Stimulated activated CD4-positive, alpha-beta T cell treated with anti-CD3 and anti-CD28 coated beads, Interleukin-15, amount 100 ng/mL, for 48 hours (primary cell): ENCODE data around the gene HERC4.
"Not testable (repeated sequence)": the region's sequence is repeated elsewhere in the genome, so short reads cannot be mapped to it uniquely, and the experiment has no call there.

Source experiments
- DNase-seq, 2 donors: peaks; one replicate each; pipeline ENCODE4 v3.0.0-alpha.2; 2020; ENCODE audit warnings: low read depth in 2 of 2

HERC4 gene

DNA sequence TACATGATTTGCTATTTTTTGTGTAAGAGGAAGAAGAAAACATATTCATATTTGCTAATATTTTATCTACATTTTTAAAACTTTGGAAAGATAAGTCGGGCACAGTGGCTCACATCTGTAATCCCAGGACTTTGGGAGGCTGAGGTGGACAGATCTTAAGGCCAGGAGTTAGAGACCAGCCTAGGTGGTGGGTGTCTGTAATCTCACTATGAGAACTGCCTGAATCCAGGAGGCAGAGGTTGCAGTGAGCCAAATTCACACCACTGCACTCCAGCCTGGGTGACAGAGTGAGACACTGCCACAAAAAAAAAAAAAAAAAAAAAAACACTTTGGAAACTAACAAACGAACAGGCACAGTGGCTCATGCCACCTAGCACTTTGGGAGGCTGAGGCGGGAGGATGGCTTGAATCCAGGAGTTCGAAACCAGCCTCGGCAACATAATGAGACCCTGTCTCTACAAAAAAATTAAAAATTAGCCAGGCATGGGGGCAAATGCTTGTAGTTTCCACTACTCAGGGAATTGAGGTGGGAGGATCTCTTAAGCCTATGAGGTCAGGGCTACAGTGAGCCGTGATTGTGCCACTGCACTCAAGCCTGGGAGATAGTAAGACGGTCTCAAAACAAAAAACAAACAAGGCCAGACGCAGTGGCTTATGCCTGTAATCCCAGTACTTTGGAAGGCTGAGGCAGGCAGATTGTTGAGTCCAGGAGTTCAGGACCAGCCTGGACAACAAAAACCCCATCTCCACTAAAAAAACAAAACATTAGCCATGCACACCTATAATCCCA lies 25.6 kb downstream of the HERC4 start:
- DNase-seq: no peak

DNA sequence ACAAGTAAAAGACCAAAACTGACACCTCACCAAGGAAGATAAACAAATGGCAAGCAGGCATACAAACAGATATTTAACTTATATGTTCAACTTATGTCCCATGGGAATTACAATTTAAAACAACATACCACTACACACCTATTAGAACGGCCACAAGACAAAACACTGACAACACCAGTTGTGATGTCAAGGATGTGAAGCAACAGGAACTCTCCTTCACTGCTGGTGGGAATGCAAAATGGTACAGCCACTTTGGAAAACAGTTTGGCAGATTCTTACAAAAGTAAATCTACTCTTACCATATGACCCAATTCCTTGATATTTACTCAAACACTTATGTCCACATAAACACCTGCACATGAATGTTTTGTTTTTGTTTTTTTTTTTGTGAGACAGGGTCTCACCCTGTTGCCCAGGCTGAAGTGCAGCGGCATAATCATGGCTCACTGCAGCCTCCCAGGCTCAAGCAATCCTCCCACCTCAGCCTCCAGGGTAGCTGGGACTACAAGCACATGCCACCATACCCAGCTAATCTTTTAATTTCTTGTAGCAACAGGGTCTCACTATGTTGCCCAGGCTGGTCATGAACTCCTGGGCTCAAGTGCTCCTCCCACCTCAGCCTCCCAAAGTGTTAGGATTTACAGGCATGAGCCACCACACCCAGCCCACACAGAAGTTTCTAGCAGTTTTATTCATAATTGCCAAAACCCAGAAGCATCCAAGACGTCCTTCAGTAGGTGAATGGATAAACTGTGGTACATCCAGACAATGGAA lies 27.3 kb downstream of the HERC4 start:
- no peak for DNase-seq

DNA sequence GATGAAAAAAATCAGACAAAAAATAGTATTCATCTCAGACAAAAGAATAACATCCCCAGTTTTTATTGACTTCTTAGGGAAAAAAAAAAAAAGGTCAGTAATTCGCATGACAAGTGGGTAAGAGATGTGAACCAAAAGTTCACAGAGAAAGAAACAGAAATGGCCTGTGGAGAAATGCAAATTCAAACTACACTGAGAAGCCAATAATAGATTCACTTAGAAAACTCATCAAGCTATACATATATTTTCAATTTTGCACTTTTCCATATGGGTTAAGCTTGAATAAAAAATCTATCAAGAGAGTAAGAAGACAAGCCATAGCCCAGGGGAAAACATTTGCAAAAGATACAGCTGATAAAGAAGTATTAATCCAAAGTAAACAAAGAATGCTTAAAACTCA lies 28.0 kb downstream of the HERC4 start:
- DNase-seq: no peak

DNA sequence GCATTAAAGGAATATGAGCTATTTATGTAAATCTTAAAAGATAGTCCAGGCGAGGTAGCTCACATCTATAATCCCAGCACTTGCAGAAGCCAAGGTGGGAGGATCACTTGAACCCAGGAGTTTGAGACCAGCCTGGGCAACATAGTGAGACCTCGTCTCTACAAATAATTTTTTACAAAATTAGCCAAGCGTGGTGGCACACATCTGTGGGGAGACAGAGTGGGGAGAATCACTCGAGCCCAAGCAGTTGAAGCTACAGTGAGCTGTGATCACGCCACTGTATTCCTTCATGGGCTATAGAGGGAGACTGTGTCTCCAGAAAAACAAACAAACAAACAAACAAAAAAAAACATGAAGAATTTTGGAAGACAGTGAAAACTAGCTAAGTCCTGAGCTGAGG lies 28.4 kb downstream of the HERC4 start:
- no peak for DNase-seq

DNA sequence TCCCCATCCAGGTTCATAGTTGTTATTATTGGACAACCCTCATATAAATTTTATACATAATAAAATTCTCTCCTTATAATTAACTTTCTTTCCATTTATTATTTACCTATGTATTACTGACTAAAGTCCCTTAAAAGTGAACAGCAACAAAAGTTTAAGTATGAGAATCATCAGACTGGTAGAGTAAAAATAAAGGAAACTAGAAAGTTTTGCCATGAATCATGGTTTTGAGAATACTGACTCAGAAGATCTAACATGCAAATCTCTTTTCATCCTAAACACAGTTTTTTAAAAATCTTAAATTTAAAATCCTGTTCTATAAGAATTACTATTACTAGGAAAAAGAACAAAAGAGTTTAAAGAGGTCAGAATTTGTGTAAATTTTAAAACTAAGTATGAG lies 32.1 kb downstream of the HERC4 start:
- no peak for DNase-seq

DNA sequence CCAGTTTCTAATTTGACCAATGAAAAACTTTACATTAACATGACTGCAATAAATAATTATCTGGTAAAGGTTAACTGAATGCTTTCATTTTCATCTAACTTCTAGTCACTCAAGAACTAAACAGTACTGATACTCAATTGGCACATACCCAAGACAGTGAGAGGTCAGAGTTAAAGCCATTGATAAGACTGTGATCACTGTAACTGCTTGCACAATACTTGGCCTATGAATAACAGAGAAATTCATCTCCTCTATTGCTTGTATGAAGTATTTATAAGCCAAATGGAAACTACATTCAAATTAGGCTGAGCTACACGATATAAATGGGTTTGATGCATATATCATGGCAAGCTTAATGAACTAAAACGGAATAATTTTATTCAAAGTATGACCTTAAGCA lies 43.0 kb downstream of the HERC4 start:
- no peak for DNase-seq

DNA sequence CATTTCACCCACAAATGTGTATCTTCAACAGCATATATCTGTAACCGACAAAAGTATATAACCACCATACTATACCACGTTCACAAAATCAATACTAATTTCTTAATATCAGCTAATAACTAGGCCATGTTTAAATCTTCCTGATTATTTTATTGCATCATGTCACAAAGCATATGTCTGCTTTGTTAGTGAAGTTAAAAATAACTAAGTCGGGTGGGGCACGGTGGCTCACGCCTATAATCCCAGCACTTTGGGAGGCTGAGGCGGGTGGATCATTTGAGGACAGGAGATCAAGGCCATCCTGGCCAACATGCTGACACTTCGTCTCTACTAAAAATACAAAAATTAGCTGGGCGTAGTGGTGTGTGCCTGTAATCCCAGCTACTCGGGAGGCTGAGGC lies 47.7 kb downstream of the HERC4 start:
- DNase-seq: no peak

DNA sequence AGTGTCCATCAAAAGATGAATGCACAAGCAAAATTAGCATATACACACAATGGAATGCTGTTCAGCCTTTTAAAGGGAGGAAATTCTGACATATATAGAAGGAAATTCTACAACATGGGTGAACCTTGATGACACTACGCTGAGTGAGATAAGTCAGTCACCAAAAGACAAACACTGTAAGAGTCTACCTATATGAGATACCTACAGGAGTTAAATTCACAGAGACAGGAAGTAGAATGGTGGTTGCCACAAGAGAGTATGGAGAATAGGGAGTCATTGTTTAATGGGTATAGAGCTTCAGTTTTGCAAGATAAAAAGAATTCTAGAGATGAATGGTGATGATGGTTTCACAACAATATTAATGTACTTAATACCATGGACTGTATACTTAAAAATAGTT lies 51.8 kb downstream of the HERC4 start:
- DNase-seq: no peak

DNA sequence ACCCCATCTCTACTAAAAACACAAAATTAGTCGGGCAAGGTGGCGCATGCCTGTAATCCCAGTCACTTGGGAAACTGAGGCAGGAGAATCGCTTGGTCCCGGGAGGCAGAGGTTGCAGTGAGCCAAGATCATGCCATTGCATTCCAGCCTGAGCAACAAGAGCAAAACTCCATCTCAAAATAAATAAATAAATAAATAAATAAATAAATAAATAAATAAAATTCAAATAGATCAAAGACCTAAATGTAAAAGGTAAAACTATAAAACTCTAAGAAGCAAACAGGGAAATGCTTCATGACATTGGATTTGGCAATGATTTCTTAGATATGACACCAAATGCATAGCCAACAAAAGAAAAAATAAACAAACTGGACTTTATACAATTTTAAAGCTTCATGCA lies 52.8 kb downstream of the HERC4 start:
- not testable (repeated sequence) for DNase-seq

DNA sequence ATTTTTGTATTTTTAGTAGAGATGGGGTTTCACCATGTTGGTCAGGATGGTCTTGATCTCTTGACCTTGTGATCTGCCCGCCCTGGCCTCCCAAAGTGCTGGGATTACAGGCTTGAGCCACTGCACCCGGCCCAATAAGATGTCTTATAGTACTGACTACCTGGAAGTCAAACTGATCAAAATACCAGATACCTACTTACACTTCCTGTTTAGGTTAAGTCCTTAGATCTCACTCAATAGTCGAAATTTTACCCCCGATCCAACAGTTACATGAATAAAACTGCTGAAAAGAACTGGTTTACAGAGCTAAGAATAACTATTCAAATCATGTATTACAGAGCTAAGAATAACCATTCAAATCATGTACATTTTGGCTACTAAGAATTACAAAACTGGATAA lies 58.6 kb downstream of the HERC4 start:
- not testable (repeated sequence) for DNase-seq

DNA sequence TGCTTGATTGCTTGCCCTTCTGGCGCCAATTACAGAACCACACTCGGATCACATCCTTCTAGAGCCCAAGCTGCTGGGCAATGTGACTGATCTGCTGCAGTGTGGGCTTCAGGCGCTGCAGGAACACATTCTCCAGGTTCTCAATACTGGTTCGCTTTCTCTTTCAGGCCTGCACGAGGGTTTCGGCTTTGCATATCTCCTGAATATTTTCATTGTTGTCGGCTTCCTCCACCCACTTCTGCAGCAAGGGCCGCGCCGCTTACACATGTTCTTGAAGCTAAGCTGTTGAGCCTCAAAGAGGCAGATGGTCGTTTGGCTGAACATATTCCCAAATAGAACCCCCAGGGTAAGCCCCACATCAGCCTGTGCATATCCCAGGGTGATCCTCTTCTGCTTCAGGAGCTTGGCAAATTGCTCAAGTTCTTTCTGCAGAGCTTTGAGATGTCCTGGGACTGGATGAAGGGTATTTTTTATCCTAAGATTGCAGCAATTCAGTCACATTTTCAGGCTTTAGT lies 64.6 kb downstream of the HERC4 start:
- DNase-seq: no peak

DNA sequence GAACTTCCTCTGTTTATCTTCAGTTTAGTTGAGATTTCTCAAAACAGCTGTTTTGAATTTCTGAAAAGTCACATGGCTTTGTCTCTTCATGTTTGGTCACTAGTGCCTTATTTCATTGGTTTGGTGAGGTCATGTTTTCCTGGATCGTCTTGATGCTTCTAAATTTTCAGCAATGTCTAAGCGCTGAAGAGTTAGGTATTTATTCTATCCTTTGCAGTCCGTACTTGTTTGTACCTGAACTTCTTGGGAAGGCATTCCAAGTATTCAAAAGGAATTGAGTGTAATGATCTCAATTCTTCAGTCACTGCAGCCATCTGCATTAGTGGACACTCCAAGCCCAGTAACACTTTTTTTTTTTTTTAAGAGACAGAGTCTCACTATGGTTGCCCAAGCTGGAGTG lies 67.7 kb downstream of the HERC4 start:
- DNase-seq: no peak

DNA sequence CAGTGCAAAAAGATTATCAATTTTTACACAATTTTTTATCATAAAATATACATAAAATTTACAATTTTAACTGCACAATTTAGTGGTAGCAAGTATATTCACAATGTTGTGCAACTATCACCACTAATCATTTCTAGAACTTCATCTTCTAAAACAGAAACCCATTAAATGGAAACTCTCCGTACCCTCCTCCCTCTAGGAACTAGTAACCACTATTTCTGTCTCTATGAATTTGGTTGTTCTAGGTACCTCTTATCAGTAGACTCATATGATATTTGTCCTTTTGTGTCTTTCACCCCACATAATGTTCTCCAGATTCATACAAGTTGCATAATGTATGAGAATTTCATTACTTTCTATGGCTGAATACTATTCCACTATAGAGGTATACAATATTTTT lies 73.5 kb downstream of the HERC4 start:
- DNase-seq: no peak

DNA sequence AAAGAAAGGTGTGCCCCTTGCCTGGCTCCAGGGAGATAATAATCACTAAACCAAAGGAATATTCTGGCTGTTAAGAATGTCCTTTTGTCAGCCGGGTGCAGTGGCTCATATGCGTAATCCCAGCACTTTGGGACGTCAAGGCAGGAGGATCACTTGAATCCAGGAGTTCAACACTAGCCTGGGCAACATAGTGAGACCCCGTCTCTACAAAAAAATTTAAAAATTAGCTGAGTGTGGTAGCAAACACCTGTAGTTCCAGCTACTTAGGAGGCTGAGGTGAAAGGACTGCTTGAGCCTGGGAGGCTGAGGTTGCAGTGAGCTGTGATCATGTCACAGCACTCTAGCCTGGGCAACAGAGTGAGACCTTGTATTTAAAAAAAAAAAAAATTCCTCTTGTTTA lies 74.1 kb downstream of the HERC4 start:
- DNase-seq: no peak

DNA sequence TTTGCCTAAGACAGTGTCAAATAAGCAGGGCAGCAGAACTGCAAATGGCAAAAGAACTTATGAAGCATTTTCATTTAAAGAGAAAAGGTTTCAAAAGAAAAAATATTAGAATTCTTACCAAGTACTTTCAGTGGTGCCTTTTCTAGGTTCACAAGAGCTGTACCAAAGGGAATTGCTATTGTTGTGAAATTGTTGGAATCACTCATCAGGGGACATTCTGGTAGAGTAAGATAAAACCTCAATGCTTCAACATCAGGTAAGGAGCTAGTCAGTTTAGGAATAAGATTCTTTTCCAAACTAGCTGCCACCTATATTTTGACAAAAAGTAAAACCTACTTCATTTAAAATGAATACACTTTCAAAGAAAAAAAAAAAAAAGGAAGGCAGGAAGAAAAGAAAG lies 85.0 kb downstream of the HERC4 start:
- DNase-seq: no peak

DNA sequence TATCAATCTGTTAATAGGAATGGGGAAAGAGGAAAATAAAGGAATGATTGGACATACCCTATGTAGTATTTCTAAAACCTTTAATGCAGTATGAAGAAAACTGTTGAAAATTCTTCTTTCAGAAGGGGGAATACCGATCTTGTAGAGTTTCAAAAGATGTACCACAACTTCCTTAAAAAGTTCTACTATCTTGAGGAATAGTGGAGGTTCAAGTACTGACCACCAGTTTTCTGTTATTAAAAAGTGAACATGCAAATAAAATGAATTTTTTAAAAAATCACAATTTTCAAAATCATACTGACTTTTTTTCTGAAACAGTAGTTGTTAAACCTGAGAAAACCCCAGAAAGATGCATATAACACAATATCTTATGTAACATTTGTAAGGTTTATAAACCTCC lies 86.5 kb downstream of the HERC4 start:
- DNase-seq: no peak

DNA sequence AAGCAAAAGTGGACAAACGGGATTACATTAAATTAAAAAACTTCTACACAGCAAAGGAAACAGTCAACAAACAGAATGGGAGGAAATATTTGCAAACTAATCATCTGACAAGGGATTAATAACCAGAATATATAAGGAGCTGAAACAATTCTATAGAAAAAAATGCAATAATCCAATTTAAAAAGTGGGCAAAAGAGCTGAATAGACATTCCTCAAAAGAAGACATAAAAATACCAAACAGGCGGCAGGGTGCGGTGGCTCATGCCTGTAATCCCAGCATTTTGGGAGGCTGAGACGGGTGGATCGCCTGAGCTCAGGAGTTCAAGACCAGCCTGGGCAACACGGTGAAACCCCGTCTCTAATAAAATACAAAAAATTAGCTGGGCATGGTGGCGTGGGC lies 92.5 kb downstream of the HERC4 start:
- not testable (repeated sequence) for DNase-seq

DNA sequence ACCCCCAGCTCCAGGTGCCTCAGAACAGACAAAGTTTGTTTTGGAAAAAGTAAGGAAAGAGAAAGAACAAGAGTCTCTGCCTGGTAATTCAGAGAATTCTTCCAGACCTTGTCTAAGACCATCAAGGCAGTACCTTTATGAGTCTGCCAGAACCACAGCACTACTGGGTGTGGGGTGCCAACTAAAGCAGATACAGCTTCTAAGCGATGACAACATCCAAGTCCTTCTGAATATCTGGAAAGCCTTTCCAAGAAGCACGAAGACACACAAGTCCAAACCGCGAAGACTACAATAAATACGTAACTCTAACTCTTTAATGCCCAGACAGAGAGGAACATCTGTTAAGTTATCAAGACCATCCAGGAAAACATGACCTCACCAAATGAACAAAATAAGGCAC lies 96.3 kb downstream of the HERC4 start:
- DNase-seq: no peak

DNA sequence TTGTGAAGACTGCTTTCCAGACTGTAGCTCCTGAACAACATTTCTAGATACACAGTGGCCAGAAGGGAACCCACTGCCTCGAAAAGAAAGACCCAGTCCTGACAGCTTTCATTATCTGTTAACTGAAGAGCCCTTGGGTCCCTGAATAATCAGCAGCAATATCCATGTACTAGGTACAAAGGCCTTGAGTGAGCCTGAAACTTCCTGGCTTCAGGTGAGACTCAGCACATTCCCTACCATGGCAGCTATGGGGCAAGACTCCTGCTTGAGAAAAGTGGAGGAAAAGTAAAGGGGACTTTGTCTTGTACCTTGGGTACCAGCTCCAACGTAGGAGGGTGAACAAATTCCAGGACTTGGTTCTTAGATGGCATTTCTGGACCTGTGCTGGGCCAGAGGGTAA lies 97.8 kb downstream of the HERC4 start:
- DNase-seq: no peak

DNA sequence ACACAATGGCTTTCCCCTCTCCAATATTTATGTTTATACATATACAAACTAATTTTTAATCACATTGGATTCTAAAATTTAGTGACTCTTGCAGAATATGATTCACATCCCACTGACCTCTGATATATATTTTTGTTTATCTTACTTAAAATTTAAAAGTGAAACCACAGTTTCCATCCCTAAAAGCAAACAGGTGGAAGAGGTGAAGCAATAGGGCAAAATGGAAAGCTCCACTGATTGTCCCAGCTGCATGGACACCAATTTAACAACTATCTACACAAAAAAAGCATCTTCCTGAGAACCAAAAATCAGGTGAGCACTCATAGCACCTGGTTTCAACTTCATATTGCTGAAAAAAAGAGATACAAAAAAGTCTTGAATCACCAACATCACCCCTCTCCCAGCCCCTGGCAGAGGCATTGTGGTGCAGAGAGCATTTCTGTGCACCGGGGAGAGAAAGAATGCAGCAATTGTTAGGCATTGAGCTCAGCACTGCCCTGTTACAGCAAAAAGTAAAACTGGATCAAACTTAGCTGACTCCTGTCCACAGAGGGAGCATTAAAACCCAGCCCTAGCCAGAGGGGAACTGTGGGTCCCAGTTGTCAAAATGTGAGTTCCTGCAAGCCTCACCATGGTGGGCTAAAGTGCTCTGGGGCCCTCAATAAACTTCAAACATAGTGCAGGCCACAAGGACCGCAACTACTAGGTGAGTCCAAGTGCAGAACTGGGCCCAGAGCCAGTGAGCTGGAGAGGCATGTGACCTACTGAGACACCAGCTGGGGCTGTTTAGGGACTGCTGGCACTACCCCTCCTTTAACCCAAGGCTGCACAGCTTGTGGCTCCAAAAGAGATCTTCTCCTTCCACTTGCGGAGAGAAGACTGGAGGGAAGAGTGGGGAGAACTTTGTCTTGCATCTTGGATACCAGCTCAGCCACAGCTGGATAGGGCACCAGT lies 98.5 kb downstream of the HERC4 start:
- DNase-seq: no peak

DNA sequence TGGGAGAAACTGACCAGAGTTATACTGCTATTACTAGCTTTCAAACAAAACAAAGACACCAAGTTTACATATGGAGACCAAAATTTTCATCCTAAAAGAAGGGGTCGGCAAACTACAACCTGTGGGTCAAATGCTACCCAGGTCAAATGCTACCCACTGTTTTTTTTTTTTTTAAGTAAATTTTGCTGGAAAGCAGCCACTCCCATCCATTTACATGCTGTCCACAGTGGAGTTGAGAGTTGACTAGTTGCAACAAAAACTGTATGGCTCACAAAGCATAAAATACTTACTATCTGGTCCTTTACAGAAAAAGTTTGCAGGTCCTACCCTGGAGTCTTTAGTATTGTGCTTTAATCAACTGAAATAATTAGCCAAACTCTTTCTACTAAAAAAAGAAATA lies 99.2 kb downstream of the HERC4 start:
- DNase-seq: no peak

DNA sequence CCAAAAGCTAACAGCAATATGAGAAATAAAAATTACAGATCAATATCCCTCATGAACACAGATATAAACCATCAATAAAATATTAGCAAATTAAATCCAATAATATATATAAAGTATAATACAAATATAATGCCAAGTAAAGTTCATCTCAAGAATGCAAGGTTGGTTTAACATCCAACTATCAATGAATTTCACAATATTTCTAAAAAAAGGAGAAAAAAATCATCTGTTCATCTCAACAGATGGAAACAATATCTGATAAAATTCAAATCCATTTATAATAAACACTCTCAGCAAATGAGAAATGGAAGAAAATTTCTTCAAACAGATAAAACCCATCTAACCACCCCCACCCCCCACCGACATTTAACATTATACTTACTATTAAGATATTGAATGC lies 103.8 kb downstream of the HERC4 start:
- DNase-seq: no peak
